GM12864 (cell line): Measurements from ENCODE around the gene CDKAL1.

ENCODE experiments used
- DNase-seq: peaks from one replicate; pipeline ENCODE4 v3.0.0-alpha.2; 2011; ENCODE audit warnings: low read depth
- H3K4me3 ChIP-seq: 2 replicates; pipeline ENCODE4 v1.5.1; 2011; ENCODE audit warnings: mild to moderate bottlenecking, low read depth, low read length, control low read depth
- CTCF ChIP-seq: IDR thresholded peaks from 2 replicates; pipeline ENCODE4 v1.5.1; 2011; ENCODE audit warnings: low read depth, mild to moderate bottlenecking, moderate library complexity, low read length, control low read depth, inconsistent platforms; ENCODE audit errors: missing control alignments

The CDKAL1 gene

GRCh38 chr6:20688710-20689500 is 154.6 kb downstream of the CDKAL1 start:
- no peak for TF ChIP-seq CTCF
- no peak for DNase-seq
- H3K4me3 ChIP-seq, result peak overlapping the region; percentile 5; the same call in 1 of the 2 replicates

- TF ChIP-seq CTCF, result no peak
- no peak for DNase-seq
- H3K4me3 ChIP-seq, result no peak overlapping the region
Observed at GRCh38 chr6:20691185-20691584, 156.9 kb downstream of the CDKAL1 start.

GRCh38 chr6:20692023-20692422 is 157.8 kb downstream of the CDKAL1 start:
- DNase-seq, result no peak
- no peak overlapping the region for H3K4me3 ChIP-seq
- TF ChIP-seq CTCF, result no peak

GRCh38 chr6:20693466-20694063 is 159.3 kb downstream of the CDKAL1 start:
- H3K4me3 ChIP-seq, result no peak overlapping the region
- DNase-seq, result no peak
- TF ChIP-seq CTCF, result no peak

- TF ChIP-seq CTCF, result no peak
- no peak for DNase-seq
- H3K4me3 ChIP-seq, result no peak overlapping the region
Observed at GRCh38 chr6:20696676-20697075, 162.4 kb downstream of the CDKAL1 start.

GRCh38 chr6:20698675-20699074 is 164.4 kb downstream of the CDKAL1 start:
- no peak for TF ChIP-seq CTCF
- no peak overlapping the region for H3K4me3 ChIP-seq
- DNase-seq, result no peak
